ENCODE measurements around the gene GALT. TPM values are rescaled to one million over a fixed set of nuclear protein-coding genes. Genes with fewer than 3 reads are reported as not detected.

Gene GALT
- total RNA-seq, 2 donors from 2014 or later = 44.3 to 49.3 TPM

GRCh38 chr9:34601937-34602573 lies 44.4 kb upstream of the GALT start:
- no peaks in the 10 kb centered on the region for H3K36me3 ChIP-seq (ENCODE audit: control insufficient read depth, insufficient read depth, low read length)
- H3K9me3 ChIP-seq (ENCODE audit: control insufficient read depth, low read length) = no peaks in the 10 kb centered on the region
- no peak overlapping the region for H3K4me3 ChIP-seq (ENCODE audit: low read length)
- H3K27me3 ChIP-seq (ENCODE audit: control insufficient read depth, insufficient read depth, low read length, poor library complexity, severe bottlenecking) = peaks cover 23% of the 10 kb centered on the region
- H3K4me3 Mint-ChIP-seq = no peak overlapping the region
- H3K9ac ChIP-seq (ENCODE audit: extremely low read depth, low read length, poor library complexity, severe bottlenecking) = no peak overlapping the region
- WGBS, 2 experiments (ENCODE audit: insufficient coverage in 1 of 2, insufficient read length in 1 of 2) = 17 to 60% methylated on average over 1 to 6 of the region's 6 CpGs
- no peak overlapping the region for H3K27ac ChIP-seq (ENCODE audit: low read depth, low read length)
- H3K27me3 Mint-ChIP-seq (ENCODE audit: insufficient read depth) = no peaks in the 10 kb centered on the region
- peak; percentile 74 for DNase-seq
- no peaks in the 10 kb centered on the region for H3K4me1 ChIP-seq (ENCODE audit: control insufficient read depth, insufficient read depth, low read length)
- no peak overlapping the region for H3K27ac Mint-ChIP-seq
- no peaks in the 10 kb centered on the region for H3K4me1 Mint-ChIP-seq
- H3K36me3 Mint-ChIP-seq (ENCODE audit: low read depth) = no peaks in the 10 kb centered on the region
- H3K9me3 Mint-ChIP-seq = no peaks in the 10 kb centered on the region
- TF ChIP-seq CTCF (conservative IDR thresholded peaks at IDR 0.05) = no peak

- TF ChIP-seq CTCF (conservative IDR thresholded peaks at IDR 0.05) = peak; percentile 94
- H3K9ac ChIP-seq (ENCODE audit: extremely low read depth, low read length, poor library complexity, severe bottlenecking) = no peak overlapping the region
- peaks cover 20% of the 10 kb centered on the region for H3K27me3 ChIP-seq (ENCODE audit: control insufficient read depth, insufficient read depth, low read length, poor library complexity, severe bottlenecking)
- no peak overlapping the region for H3K27ac Mint-ChIP-seq
- WGBS, 2 experiments (ENCODE audit: insufficient coverage in 1 of 2, insufficient read length in 1 of 2) = 57 to 66% methylated on average over 2 to 4 of the region's 4 CpGs
- DNase-seq = peak; percentile 96
- H3K36me3 ChIP-seq (ENCODE audit: control insufficient read depth, insufficient read depth, low read length) = no peaks in the 10 kb centered on the region
- no peaks in the 10 kb centered on the region for H3K4me1 ChIP-seq (ENCODE audit: control insufficient read depth, insufficient read depth, low read length)
- no peak overlapping the region for H3K4me3 Mint-ChIP-seq
- H3K4me3 ChIP-seq (ENCODE audit: low read length) = no peak overlapping the region
- no peak overlapping the region for H3K27ac ChIP-seq (ENCODE audit: low read depth, low read length)
- H3K36me3 Mint-ChIP-seq (ENCODE audit: low read depth) = no peaks in the 10 kb centered on the region
- H3K9me3 ChIP-seq (ENCODE audit: control insufficient read depth, low read length) = no peaks in the 10 kb centered on the region
- H3K9me3 Mint-ChIP-seq = no peaks in the 10 kb centered on the region
- no peaks in the 10 kb centered on the region for H3K27me3 Mint-ChIP-seq (ENCODE audit: insufficient read depth)
- no peaks in the 10 kb centered on the region for H3K4me1 Mint-ChIP-seq
Observed at GRCh38 chr9:34603610-34604231, 42.8 kb upstream of the GALT start.

- Histone ChIP-seq H3K9me3 (ENCODE audit: control insufficient read depth, low read length) (no peaks in the 10 kb centered on the region), H3K27me3 (ENCODE audit: control insufficient read depth, insufficient read depth, low read length, poor library complexity, severe bottlenecking) (peaks cover 20% of the 10 kb centered on the region), H3K4me3 (ENCODE audit: low read length) (no peak overlapping the region), H3K27ac (ENCODE audit: low read depth, low read length) (no peak overlapping the region), H3K36me3 (ENCODE audit: control insufficient read depth, insufficient read depth, low read length) (peaks cover 4% of the 10 kb centered on the region), H3K4me1 (ENCODE audit: control insufficient read depth, insufficient read depth, low read length) (no peaks in the 10 kb centered on the region), H3K9ac (ENCODE audit: extremely low read depth, low read length, poor library complexity, severe bottlenecking) (no peak overlapping the region)
- H3K4me3 Mint-ChIP-seq = no peak overlapping the region
- H3K27ac Mint-ChIP-seq = no peak overlapping the region
- H3K9me3 Mint-ChIP-seq = no peaks in the 10 kb centered on the region
- no peaks in the 10 kb centered on the region for H3K27me3 Mint-ChIP-seq (ENCODE audit: insufficient read depth)
- no peak for TF ChIP-seq CTCF (conservative IDR thresholded peaks at IDR 0.05)
- no peak for DNase-seq
- no peaks in the 10 kb centered on the region for H3K36me3 Mint-ChIP-seq (ENCODE audit: low read depth)
- H3K4me1 Mint-ChIP-seq = peaks cover 7% of the 10 kb centered on the region
Observed at GRCh38 chr9:34606190-34606589, 40.3 kb upstream of the GALT start.

Measured in endodermal cell (in vitro differentiated cells).